Thyroid gland (tissue), 4 donors: Measurements from ENCODE around the gene WDR49.

ENCODE experiments used
- POLR2A ChIP-seq, 2 donors: fragments of 450-650 bp; IDR thresholded peaks; one replicate each; pipeline ENCODE4 v1.6.1; 2017; ENCODE audit warnings: antibody characterized with exemption in 2 of 2, mild to moderate bottlenecking in 2 of 2, moderate library complexity in 1 of 2
- TF ChIP-seq, protein P1 (sequence below), 6 experiments: fragments of 200-600 bp in 3 of 6; fragments of 450-650 bp in 3 of 6; sonication (generic) in 3 of 6; IDR thresholded peaks; one replicate each; pipeline ENCODE4 v1.5.1; 2016 to 2019; ENCODE audit warnings: antibody characterized with exemption in 6 of 6, mild to moderate bottlenecking in 2 of 6, inconsistent platforms in 1 of 6, moderate library complexity in 1 of 6

DNA sequence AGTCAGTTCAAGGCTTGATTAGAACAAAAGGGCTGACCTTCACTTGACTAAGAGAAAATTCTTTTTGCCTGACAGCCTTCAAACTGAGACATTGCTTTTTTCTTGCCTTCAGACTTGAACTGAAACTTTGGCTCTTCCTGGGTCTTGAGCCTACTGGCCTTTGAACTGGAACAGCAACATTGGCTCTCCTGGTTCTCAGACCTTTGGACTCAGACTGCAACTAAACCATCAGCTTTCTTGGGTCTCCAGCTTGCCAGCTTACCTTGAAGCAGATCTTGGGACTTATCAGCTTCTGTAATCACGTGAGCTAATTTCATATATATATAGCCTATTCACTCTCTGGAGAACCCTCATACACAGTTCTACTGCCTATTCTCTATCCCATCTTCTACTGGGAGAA lies 19.5 kb upstream of the WDR49 start:
- TF ChIP-seq, protein P1, sequence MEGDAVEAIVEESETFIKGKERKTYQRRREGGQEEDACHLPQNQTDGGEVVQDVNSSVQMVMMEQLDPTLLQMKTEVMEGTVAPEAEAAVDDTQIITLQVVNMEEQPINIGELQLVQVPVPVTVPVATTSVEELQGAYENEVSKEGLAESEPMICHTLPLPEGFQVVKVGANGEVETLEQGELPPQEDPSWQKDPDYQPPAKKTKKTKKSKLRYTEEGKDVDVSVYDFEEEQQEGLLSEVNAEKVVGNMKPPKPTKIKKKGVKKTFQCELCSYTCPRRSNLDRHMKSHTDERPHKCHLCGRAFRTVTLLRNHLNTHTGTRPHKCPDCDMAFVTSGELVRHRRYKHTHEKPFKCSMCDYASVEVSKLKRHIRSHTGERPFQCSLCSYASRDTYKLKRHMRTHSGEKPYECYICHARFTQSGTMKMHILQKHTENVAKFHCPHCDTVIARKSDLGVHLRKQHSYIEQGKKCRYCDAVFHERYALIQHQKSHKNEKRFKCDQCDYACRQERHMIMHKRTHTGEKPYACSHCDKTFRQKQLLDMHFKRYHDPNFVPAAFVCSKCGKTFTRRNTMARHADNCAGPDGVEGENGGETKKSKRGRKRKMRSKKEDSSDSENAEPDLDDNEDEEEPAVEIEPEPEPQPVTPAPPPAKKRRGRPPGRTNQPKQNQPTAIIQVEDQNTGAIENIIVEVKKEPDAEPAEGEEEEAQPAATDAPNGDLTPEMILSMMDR (IDR thresholded peaks at IDR 0.05): no peak
- no peak for TF ChIP-seq POLR2A (IDR thresholded peaks at IDR 0.05)
